C4-2B (cell line): ENCODE results near the gene MEIS2.

Source experiments
- ZFX ChIP-seq: fragments of 450-650 bp; IDR thresholded peaks from 2 replicates; pipeline ENCODE4 v1.6.1; 2017
- TF ChIP-seq, protein P1 (sequence below): fragments of 450-650 bp; conservative IDR thresholded peaks from 2 replicates; pipeline ENCODE4 v1.5.1; 2017; ENCODE audit warnings: mild to moderate bottlenecking

DNA sequence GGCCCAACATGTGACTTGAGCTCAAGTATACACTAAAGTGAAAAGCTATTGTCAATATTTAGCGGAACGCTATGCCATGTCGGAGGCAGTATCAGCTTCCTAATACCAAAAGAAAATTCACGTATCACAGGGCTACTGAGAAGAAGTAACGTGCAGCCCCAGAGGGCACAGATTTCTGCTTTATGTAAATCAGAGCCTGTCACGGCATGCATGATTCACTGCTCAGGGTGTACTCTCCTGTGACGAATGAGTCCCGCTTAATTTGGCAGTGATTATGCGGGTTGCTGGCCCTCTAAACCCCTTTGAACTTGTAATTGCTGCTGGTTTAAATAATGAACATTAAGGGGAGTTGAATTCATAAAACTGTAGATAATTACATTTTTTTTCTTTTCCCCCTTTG, 85.3 kb downstream of the MEIS2 start:
- TF ChIP-seq, protein P1, sequence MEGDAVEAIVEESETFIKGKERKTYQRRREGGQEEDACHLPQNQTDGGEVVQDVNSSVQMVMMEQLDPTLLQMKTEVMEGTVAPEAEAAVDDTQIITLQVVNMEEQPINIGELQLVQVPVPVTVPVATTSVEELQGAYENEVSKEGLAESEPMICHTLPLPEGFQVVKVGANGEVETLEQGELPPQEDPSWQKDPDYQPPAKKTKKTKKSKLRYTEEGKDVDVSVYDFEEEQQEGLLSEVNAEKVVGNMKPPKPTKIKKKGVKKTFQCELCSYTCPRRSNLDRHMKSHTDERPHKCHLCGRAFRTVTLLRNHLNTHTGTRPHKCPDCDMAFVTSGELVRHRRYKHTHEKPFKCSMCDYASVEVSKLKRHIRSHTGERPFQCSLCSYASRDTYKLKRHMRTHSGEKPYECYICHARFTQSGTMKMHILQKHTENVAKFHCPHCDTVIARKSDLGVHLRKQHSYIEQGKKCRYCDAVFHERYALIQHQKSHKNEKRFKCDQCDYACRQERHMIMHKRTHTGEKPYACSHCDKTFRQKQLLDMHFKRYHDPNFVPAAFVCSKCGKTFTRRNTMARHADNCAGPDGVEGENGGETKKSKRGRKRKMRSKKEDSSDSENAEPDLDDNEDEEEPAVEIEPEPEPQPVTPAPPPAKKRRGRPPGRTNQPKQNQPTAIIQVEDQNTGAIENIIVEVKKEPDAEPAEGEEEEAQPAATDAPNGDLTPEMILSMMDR, result no peak
- no peak for TF ChIP-seq ZFX
